ENCODE results near the gene KRTAP9-9. TPM values are rescaled to one million over a fixed set of nuclear protein-coding genes. Genes with fewer than 3 reads are reported as not detected.

The KRTAP9-9 gene
- total and polyA plus RNA-seq, 7 donors = not detected

DNA sequence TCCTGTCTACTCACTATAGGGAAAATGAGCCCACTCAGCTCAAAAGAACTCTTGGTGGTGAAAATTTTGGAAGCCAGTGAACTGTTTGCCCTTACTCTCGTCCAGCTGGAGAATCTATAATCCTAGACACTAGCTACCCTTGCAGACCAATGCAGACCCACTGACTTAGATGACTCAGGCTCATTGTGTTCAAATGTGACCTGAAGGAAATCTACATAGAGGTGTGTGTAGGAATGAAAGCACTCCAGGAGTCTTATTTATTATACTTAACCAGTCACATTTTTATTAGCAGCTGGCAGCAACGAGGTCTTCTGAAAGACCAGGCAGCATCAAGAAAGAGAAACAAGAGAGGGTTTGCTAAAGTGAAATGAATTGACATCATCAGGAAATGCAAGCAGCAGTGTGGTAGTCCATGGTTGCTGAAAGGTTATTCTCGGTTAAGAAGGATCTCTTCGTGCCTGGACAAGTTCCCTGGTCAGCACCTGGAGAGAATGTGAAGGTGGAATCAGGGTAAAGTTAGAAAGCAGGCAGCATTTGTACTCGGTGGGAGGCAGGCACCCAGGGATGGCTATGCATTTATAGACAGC lies 46.1 kb downstream of the KRTAP9-9 start:
- H3K36me3 ChIP-seq (ENCODE audit: insufficient read depth in 1 of 2, low read depth in 1 of 2) = no peaks in the 10 kb centered on the region
- no peak overlapping the region for H3K27ac ChIP-seq
- 52 to 64% (median 61%) methylated on average over 5 of the region's 5 CpGs for WGBS, 3 donors
- H3K4me1 ChIP-seq = no peaks in the 10 kb centered on the region
- no peak overlapping the region for H3K4me3 ChIP-seq
- TF ChIP-seq, protein P1, sequence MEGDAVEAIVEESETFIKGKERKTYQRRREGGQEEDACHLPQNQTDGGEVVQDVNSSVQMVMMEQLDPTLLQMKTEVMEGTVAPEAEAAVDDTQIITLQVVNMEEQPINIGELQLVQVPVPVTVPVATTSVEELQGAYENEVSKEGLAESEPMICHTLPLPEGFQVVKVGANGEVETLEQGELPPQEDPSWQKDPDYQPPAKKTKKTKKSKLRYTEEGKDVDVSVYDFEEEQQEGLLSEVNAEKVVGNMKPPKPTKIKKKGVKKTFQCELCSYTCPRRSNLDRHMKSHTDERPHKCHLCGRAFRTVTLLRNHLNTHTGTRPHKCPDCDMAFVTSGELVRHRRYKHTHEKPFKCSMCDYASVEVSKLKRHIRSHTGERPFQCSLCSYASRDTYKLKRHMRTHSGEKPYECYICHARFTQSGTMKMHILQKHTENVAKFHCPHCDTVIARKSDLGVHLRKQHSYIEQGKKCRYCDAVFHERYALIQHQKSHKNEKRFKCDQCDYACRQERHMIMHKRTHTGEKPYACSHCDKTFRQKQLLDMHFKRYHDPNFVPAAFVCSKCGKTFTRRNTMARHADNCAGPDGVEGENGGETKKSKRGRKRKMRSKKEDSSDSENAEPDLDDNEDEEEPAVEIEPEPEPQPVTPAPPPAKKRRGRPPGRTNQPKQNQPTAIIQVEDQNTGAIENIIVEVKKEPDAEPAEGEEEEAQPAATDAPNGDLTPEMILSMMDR (IDR thresholded peaks at IDR 0.05) = no peak
- H3K9me3 ChIP-seq = no peaks in the 10 kb centered on the region
- intact Hi-C loops (cut with DNase I) = no loop called here
- DNase-seq (no peak), ATAC-seq (no peak)
- H3K27me3 ChIP-seq (ENCODE audit: insufficient read depth in 3 of 3, low read length in 2 of 3) = peaks cover 0 to 24% (median 4%) of the 10 kb centered on the region in 3 donors

DNA sequence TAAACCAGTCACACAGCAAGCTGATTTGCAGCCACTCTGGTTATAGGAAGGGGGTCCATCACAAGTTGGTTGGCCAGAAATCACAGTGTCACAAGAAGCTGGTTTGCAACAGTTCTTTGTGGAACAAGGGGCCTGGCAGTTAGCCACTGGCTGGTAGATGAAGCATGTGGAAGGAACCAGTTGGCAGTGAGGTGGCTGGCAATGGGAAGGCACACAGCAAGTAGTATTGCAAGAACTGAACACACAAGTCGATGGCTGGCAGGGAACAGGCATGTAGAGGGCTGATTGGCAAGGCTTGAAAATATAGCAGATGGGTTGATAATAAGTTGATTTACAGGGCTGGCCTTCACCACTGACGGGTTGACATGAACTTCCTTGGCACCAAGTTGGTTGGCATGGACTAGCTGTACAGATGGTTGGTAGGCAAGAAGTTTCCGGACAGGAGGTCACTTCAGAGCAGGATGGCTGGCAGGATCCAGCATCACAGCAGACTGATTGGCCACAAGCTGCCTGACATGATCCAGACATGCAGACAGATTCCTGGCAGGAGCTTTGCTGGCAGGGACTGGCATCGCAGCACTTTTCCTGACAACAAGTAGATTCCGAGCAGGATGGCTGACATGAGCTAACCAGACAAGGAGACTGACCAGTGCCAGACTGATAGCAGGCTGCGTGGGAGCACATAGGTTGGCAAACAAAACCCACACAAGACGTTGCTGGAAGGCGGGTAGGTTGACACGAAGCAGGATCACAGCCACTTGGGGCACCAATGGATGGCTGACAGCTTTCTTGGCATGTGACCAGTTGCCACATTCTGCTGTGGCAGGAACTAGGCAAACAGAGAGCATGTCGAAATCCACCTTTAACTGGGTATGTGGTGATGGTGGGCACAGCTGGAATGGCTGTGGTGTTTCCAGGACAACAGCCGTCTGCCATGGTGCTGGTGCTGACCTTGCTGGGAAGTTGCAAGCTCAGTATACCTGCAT lies 47.0 kb downstream of the KRTAP9-9 start, which contains the start of gene KRTAP29-1:
Gene KRTAP29-1 (minus strand): TSS at position 936 of the 986 bp plus-strand sequence. CDS start 0 bp downstream, at position 936.
- 24 to 36% (median 26%) methylated on average over 11 of the region's 11 CpGs for WGBS, 3 donors
- ATAC-seq = peak in 1 of 4 donors; percentile 48

DNA sequence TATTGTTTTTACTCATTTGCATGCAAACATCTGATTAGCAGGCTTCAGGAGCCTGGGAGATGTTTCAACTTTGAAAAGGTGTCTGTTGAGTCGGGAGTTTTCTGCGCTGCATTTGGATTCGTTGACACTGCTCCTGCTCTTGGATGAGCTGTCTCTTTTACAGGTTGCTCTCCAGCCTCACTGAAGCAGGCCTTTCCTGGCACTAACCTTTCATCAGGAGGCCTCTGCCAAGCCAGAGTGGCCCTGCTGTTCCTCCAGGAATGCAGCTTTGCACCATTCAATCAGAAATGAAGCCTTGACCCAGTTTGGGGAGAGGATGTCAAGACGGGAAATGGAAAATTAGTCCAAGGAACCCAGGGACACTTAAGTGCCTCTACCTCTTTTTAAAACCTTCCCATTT lies 47.8 kb downstream of the KRTAP9-9 start:
- TF ChIP-seq, protein P1 (IDR thresholded peaks at IDR 0.05) = no peak
- WGBS, 3 donors = 55 to 80% (median 59%) methylated on average over 4 of the region's 4 CpGs
- no peak overlapping the region for H3K27ac ChIP-seq
- H3K4me3 ChIP-seq = no peak overlapping the region
- no peaks in the 10 kb centered on the region for H3K36me3 ChIP-seq (ENCODE audit: insufficient read depth in 1 of 2, low read depth in 1 of 2)
- peaks cover 0 to 41% (median 10%) of the 10 kb centered on the region in 3 donors for H3K27me3 ChIP-seq (ENCODE audit: insufficient read depth in 3 of 3, low read length in 2 of 3)
- ATAC-seq = no peak
- no peak for DNase-seq
- no peaks in the 10 kb centered on the region for H3K4me1 ChIP-seq
- no peaks in the 10 kb centered on the region for H3K9me3 ChIP-seq
- intact Hi-C loops (cut with DNase I) = no loop called here

More for the DNA sequence above, 47.0 kb downstream of the KRTAP9-9 start, which contains the start of gene KRTAP29-1:
- TF ChIP-seq, protein P1 (IDR thresholded peaks at IDR 0.05) = no peak
- peaks cover 0 to 34% (median 10%) of the 10 kb centered on the region in 3 donors for H3K27me3 ChIP-seq (ENCODE audit: insufficient read depth in 3 of 3, low read length in 2 of 3)
- H3K27ac ChIP-seq = no peak within 1 kb of the TSS
- DNase-seq = no peak
- H3K9me3 ChIP-seq = no peaks in the 10 kb centered on the region
- no peak within 1 kb of the TSS for H3K4me3 ChIP-seq
- no peaks in the 10 kb centered on the region for H3K36me3 ChIP-seq (ENCODE audit: insufficient read depth in 1 of 2, low read depth in 1 of 2)
- intact Hi-C loops (cut with DNase I) = no loop called here
- H3K4me1 ChIP-seq = no peaks in the 10 kb centered on the region

DNA sequence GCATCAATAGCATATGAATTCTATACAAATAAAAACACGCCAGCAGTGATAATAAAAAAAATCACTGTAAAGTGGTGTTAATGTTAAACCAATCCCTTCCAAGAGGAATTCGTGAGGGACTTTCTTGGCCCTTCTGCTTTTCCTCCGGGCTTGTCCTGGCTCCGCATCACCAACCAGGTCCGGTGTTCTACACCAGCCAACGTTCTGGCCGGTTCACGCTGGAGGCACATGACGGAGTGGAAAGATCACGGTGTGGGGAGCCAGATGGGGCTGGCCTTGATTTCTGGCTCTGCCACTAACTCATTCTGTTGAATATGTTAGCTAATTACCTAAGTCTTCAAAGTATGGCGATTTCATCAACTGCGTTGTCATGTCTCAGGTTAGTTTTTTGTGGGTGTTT lies 48.9 kb downstream of the KRTAP9-9 start:
- H3K36me3 ChIP-seq (ENCODE audit: insufficient read depth in 1 of 2, low read depth in 1 of 2) = no peaks in the 10 kb centered on the region
- H3K27me3 ChIP-seq (ENCODE audit: insufficient read depth in 3 of 3, low read length in 2 of 3) = peaks cover 0 to 46% (median 10%) of the 10 kb centered on the region in 3 donors
- H3K27ac ChIP-seq = no peak overlapping the region
- H3K9me3 ChIP-seq = no peaks in the 10 kb centered on the region
- DNase-seq = no peak
- no peak overlapping the region for H3K4me3 ChIP-seq
- WGBS, 3 donors = 52 to 60% (median 59%) methylated on average over 12 of the region's 12 CpGs
- intact Hi-C loops (cut with DNase I) = no loop called here
- H3K4me1 ChIP-seq = no peaks in the 10 kb centered on the region
- ATAC-seq = no peak
- TF ChIP-seq, protein P1 (IDR thresholded peaks at IDR 0.05) = no peak

Other genes starting within 250 kb of the KRTAP9-9 start
Only the 30 nearest of the 40 such genes appear.
- not detected for gene KRTAP2-3, start 195.3 kb upstream of the KRTAP9-9 start, total RNA-seq
- gene KRTAP2-3, start 195.3 kb upstream of the KRTAP9-9 start, polyA plus RNA-seq = not detected
- not detected for gene KRTAP2-4, start 189.5 kb upstream of the KRTAP9-9 start, total RNA-seq
- not detected for gene KRTAP2-4, start 189.5 kb upstream of the KRTAP9-9 start, polyA plus RNA-seq
- not detected for gene KRTAP4-7, start 171.2 kb upstream of the KRTAP9-9 start, total RNA-seq
- gene KRTAP4-7, start 171.2 kb upstream of the KRTAP9-9 start, polyA plus RNA-seq = not detected
- not detected for gene KRTAP4-8, start 157.2 kb upstream of the KRTAP9-9 start, total RNA-seq
- gene KRTAP4-8, start 157.2 kb upstream of the KRTAP9-9 start, polyA plus RNA-seq = not detected
- not detected for gene KRTAP4-16, start 153.2 kb upstream of the KRTAP9-9 start, total RNA-seq
- not detected for gene KRTAP4-16, start 153.2 kb upstream of the KRTAP9-9 start, polyA plus RNA-seq
- not detected for gene KRTAP4-9, start 150.0 kb upstream of the KRTAP9-9 start, total RNA-seq
- gene KRTAP4-9, start 150.0 kb upstream of the KRTAP9-9 start, polyA plus RNA-seq = not detected
- not detected for gene KRTAP4-11, start 137.0 kb upstream of the KRTAP9-9 start, total RNA-seq
- gene KRTAP4-11, start 137.0 kb upstream of the KRTAP9-9 start, polyA plus RNA-seq = not detected
- not detected for gene KRTAP4-12, start 131.2 kb upstream of the KRTAP9-9 start, total RNA-seq
- gene KRTAP4-12, start 131.2 kb upstream of the KRTAP9-9 start, polyA plus RNA-seq = not detected
- not detected for gene KRTAP4-6, start 114.8 kb upstream of the KRTAP9-9 start, total RNA-seq
- not detected for gene KRTAP4-6, start 114.8 kb upstream of the KRTAP9-9 start, polyA plus RNA-seq
- gene KRTAP4-5, start 105.6 kb upstream of the KRTAP9-9 start, total RNA-seq = not detected
- gene KRTAP4-5, start 105.6 kb upstream of the KRTAP9-9 start, polyA plus RNA-seq = not detected
- not detected for gene KRTAP4-4, start 94.6 kb upstream of the KRTAP9-9 start, total RNA-seq
- gene KRTAP4-4, start 94.6 kb upstream of the KRTAP9-9 start, polyA plus RNA-seq = not detected
- not detected for gene KRTAP4-3, start 87.2 kb upstream of the KRTAP9-9 start, total RNA-seq
- gene KRTAP4-3, start 87.2 kb upstream of the KRTAP9-9 start, polyA plus RNA-seq = not detected
- not detected for gene KRTAP4-2, start 77.2 kb upstream of the KRTAP9-9 start, total RNA-seq
- not detected for gene KRTAP4-2, start 77.2 kb upstream of the KRTAP9-9 start, polyA plus RNA-seq
- gene KRTAP4-1, start 70.5 kb upstream of the KRTAP9-9 start, total RNA-seq = not detected
- not detected for gene KRTAP4-1, start 70.5 kb upstream of the KRTAP9-9 start, polyA plus RNA-seq
- not detected for gene KRTAP9-1, start 65.5 kb upstream of the KRTAP9-9 start, total RNA-seq
- not detected for gene KRTAP9-1, start 65.5 kb upstream of the KRTAP9-9 start, polyA plus RNA-seq
- not detected for gene KRTAP9-2, start 28.7 kb upstream of the KRTAP9-9 start, total RNA-seq
- gene KRTAP9-2, start 28.7 kb upstream of the KRTAP9-9 start, polyA plus RNA-seq = not detected
- not detected for gene KRTAP9-3, start 22.9 kb upstream of the KRTAP9-9 start, total RNA-seq
- gene KRTAP9-3, start 22.9 kb upstream of the KRTAP9-9 start, polyA plus RNA-seq = not detected
- not detected for gene KRTAP9-8, start 17.4 kb upstream of the KRTAP9-9 start, total RNA-seq
- not detected for gene KRTAP9-8, start 17.4 kb upstream of the KRTAP9-9 start, polyA plus RNA-seq
- gene KRTAP9-4, start 5.7 kb upstream of the KRTAP9-9 start, total RNA-seq = not detected
- not detected for gene KRTAP9-4, start 5.7 kb upstream of the KRTAP9-9 start, polyA plus RNA-seq
- gene KRTAP9-6, start 10.0 kb downstream of the KRTAP9-9 start, total RNA-seq = not detected
- gene KRTAP9-6, start 10.0 kb downstream of the KRTAP9-9 start, polyA plus RNA-seq = not detected
- gene KRTAP9-7, start 20.3 kb downstream of the KRTAP9-9 start, total RNA-seq = not detected
- not detected for gene KRTAP9-7, start 20.3 kb downstream of the KRTAP9-9 start, polyA plus RNA-seq
- gene KRTAP29-1, start 47.5 kb downstream of the KRTAP9-9 start, total RNA-seq = not detected
- not detected for gene KRTAP29-1, start 47.5 kb downstream of the KRTAP9-9 start, polyA plus RNA-seq
- not detected for gene KRTAP16-1, start 53.9 kb downstream of the KRTAP9-9 start, total RNA-seq
- not detected for gene KRTAP16-1, start 53.9 kb downstream of the KRTAP9-9 start, polyA plus RNA-seq
- gene KRTAP17-1, start 60.3 kb downstream of the KRTAP9-9 start, total RNA-seq = not detected
- gene KRTAP17-1, start 60.3 kb downstream of the KRTAP9-9 start, polyA plus RNA-seq = not detected
- gene KRT33A, start 95.4 kb downstream of the KRTAP9-9 start, total RNA-seq = not detected
- gene KRT33A, start 95.4 kb downstream of the KRTAP9-9 start, polyA plus RNA-seq = not detected
- gene KRT33B, start 114.4 kb downstream of the KRTAP9-9 start, total RNA-seq = not detected
- not detected for gene KRT33B, start 114.4 kb downstream of the KRTAP9-9 start, polyA plus RNA-seq
- gene KRT34, start 126.9 kb downstream of the KRTAP9-9 start, total RNA-seq = not detected
- gene KRT34, start 126.9 kb downstream of the KRTAP9-9 start, polyA plus RNA-seq = not detected
- 1 to 10 TPM in 2 of 4 donors, under 1 TPM in 2; 0.38 to 4.6 (median 2.7) TPM for gene KRT31, start 142.2 kb downstream of the KRTAP9-9 start, total RNA-seq
- 1 to 10 TPM in 1 of 3 donors, under 1 TPM in 2; 0.18 to 2.8 (median 0.23) TPM for gene KRT31, start 142.2 kb downstream of the KRTAP9-9 start, polyA plus RNA-seq
- gene KRT37, start 169.2 kb downstream of the KRTAP9-9 start, total RNA-seq = not detected
- not detected for gene KRT37, start 169.2 kb downstream of the KRTAP9-9 start, polyA plus RNA-seq
- gene KRT38, start 185.6 kb downstream of the KRTAP9-9 start, total RNA-seq = not detected
- under 1 TPM in 1 of 3 donors, not detected in 2; 0.03 TPM for gene KRT38, start 185.6 kb downstream of the KRTAP9-9 start, polyA plus RNA-seq